Caco-2 (cell line): ENCODE measurements around the gene FARP1. TPM values are rescaled to one million over a fixed set of nuclear protein-coding genes. Genes with fewer than 3 reads are reported as not detected.
A peak's percentile ranks its signal among the peaks of the same experiment; 100 is the strongest.

ENCODE experiments used
- BruUV-seq: library from RNA; stranded (reverse); fragments of 400-500 nt; replicated peaks from 2 replicates; lab custom pipeline; 2021; lab: Mats Ljungman, UMichigan
- CTCF ChIA-PET: fragments of 300-600 bp; sonication (Branson Sonifier 250); formaldehyde crosslinking; loops from one replicate; lab custom pipeline; 2022; ENCODE audit warnings: antibody characterized with exemption; lab: Charles Lee
- POLR2A ChIA-PET: fragments of 300-600 bp; sonication (Branson Sonifier 250); formaldehyde crosslinking; loops from one replicate; lab custom pipeline; 2022; ENCODE audit warnings: antibody characterized with exemption; lab: Charles Lee
- DNase-seq, 2 experiments: peaks; one replicate each; pipeline versions ENCODE4 v3.0.0 to v3.0.0-alpha.2; 2020 to 2022
- H3K27me3 ChIP-seq: replicated peaks from 2 replicates; pipeline ENCODE4 v1.6.0; 2011; ENCODE audit warnings: low read length; ENCODE audit not compliant: control insufficient read depth, insufficient read depth
- H3K36me3 ChIP-seq: 2 replicates; pipeline ENCODE4 v1.5.1; 2011; ENCODE audit warnings: low read length; ENCODE audit not compliant: control insufficient read depth, insufficient read depth
- H3K4me1 ChIP-seq: fragments of 250-450 bp; sonication (Bioruptor Pico); 2 replicates; pipeline ENCODE4 v1.5.1; 2020; ENCODE audit warnings: mild to moderate bottlenecking
- H3K4me3 ChIP-seq: 2 replicates; pipeline ENCODE4 v1.5.1; 2011; ENCODE audit warnings: low read depth, mild to moderate bottlenecking, control low read depth, low read length
- H3K9me3 ChIP-seq: fragments of 250-450 bp; sonication (Bioruptor Pico); 2 replicates; pipeline ENCODE4 v1.5.1; 2020; ENCODE audit warnings: mild to moderate bottlenecking, moderate library complexity
- H3K27ac Mint-ChIP-seq: one replicate; pipeline ENCODE4 v1.8.0; 2022; ENCODE audit warnings: mixed read lengths; ENCODE audit not compliant: unreplicated experiment
- H3K27me3 Mint-ChIP-seq: one replicate; pipeline ENCODE4 v1.8.0; 2022; ENCODE audit warnings: mixed read lengths; ENCODE audit not compliant: insufficient read depth, unreplicated experiment
- H3K36me3 Mint-ChIP-seq: one replicate; pipeline ENCODE4 v1.8.0; 2022; ENCODE audit warnings: mild to moderate bottlenecking, mixed read lengths; ENCODE audit not compliant: insufficient read depth, unreplicated experiment
- H3K4me1 Mint-ChIP-seq: one replicate; pipeline ENCODE4 v1.8.0; 2022; ENCODE audit warnings: low read depth, mixed read lengths; ENCODE audit not compliant: unreplicated experiment
- H3K4me3 Mint-ChIP-seq: one replicate; pipeline ENCODE4 v1.8.0; 2022; ENCODE audit warnings: mild to moderate bottlenecking, moderate library complexity, mixed read lengths; ENCODE audit not compliant: unreplicated experiment
- H3K9me3 Mint-ChIP-seq: one replicate; pipeline ENCODE4 v1.8.0; 2022; ENCODE audit warnings: mixed read lengths; ENCODE audit not compliant: unreplicated experiment
- intact Hi-C: fragments of 100-400 bp; cut with micrococcal nuclease; formaldehyde crosslinking; loops from one replicate; pipeline ENCODE4 v1.10.0; 2022; ENCODE audit not compliant: unreplicated experiment
- total RNA-seq: library from RNA; stranded (reverse); gene quantifications from 2 replicates; pipeline ENCODE4 v1.2.3, GENCODE V29; 2022
- TF ChIP-seq, protein P1 (sequence below), 2 experiments: fragments of 200-600 bp in 1 of 2; IDR thresholded peaks; 1 replicate in 1 of 2; 2 replicates in 1 of 2; pipeline versions ENCODE4 v1.5.1 to v1.8.0; 2011 to 2022; ENCODE audit warnings: antibody characterized with exemption in 1 of 2, control low read depth in 1 of 2, inconsistent platforms in 1 of 2, low read depth in 1 of 2, low read length in 1 of 2, mild to moderate bottlenecking in 1 of 2, moderate library complexity in 1 of 2; ENCODE audit not compliant: insufficient read depth in 1 of 2, severe bottlenecking in 1 of 2, unreplicated experiment in 1 of 2

FARP1 gene
- total RNA-seq, 1 experiment from 2014 or later = 189 TPM

DNA sequence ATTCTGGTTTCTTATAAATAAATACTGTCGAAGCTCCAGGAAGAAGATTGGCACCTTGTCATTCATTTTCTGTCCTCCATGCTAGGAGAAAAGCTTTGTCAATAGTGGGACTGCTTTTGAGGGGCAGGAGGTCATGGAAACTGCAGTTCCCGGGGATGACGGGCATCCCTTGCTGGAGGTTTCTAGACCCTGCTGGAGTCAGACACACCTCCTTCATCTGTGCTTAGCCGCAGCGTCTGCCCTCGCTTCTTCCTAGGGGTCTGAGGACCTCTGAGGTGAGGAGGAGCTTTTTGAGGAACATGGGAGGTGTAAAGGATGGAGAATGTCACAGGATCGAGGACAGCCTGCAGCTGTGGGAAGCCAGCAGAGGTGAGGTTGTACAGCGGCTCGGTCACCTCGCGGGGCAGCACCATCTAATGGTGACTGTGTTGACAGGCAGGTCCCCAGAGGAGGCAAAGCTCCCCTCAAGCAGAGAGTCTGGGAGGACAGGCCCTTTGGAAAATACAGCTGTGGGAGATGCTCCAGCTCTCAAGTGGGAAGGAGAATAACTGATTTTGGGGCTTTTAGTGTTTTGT is 206.9 kb downstream of the FARP1 start:
- Mint-ChIP-seq H3K9me3 (no peaks in the 10 kb centered on the region), H3K4me1 (no peaks in the 10 kb centered on the region), H3K27ac (no peak overlapping the region), H3K4me3 (no peak overlapping the region), H3K36me3 (peaks cover 32% of the 10 kb centered on the region), H3K27me3 (no peaks in the 10 kb centered on the region)
- no peak overlapping the region for H3K4me3 ChIP-seq
- BruUV-seq = no TSS peak
- no peaks in the 10 kb centered on the region for H3K27me3 ChIP-seq
- intact Hi-C loops = loop anchor here (1.0 kb wide), 1 partner anchor 207 kb away; the partner anchor contains the start of gene FARP1
- H3K4me1 ChIP-seq = no peaks in the 10 kb centered on the region; the same call in 1 of the 2 replicates
- POLR2A ChIA-PET = no interaction called here
- DNase-seq = peak; percentile 59 to 65
- peaks cover 2% of the 10 kb centered on the region; the same call in 1 of the 2 replicates for H3K36me3 ChIP-seq
- TF ChIP-seq, protein P1, sequence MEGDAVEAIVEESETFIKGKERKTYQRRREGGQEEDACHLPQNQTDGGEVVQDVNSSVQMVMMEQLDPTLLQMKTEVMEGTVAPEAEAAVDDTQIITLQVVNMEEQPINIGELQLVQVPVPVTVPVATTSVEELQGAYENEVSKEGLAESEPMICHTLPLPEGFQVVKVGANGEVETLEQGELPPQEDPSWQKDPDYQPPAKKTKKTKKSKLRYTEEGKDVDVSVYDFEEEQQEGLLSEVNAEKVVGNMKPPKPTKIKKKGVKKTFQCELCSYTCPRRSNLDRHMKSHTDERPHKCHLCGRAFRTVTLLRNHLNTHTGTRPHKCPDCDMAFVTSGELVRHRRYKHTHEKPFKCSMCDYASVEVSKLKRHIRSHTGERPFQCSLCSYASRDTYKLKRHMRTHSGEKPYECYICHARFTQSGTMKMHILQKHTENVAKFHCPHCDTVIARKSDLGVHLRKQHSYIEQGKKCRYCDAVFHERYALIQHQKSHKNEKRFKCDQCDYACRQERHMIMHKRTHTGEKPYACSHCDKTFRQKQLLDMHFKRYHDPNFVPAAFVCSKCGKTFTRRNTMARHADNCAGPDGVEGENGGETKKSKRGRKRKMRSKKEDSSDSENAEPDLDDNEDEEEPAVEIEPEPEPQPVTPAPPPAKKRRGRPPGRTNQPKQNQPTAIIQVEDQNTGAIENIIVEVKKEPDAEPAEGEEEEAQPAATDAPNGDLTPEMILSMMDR (IDR thresholded peaks at IDR 0.05; ENCODE audit: insufficient read depth in 1 of 2, low read depth in 1 of 2, low read length in 1 of 2, severe bottlenecking in 1 of 2, unreplicated experiment in 1 of 2) = peak in 1 of 2 experiments; percentile 40
- no peaks in the 10 kb centered on the region for H3K9me3 ChIP-seq
- CTCF ChIA-PET = interaction anchor here (0.7 to 1.0 kb wide), 2 partner anchors 22 to 208 kb away, joined by 3 read pairs; no protein-coding TSS in a partner anchor

DNA sequence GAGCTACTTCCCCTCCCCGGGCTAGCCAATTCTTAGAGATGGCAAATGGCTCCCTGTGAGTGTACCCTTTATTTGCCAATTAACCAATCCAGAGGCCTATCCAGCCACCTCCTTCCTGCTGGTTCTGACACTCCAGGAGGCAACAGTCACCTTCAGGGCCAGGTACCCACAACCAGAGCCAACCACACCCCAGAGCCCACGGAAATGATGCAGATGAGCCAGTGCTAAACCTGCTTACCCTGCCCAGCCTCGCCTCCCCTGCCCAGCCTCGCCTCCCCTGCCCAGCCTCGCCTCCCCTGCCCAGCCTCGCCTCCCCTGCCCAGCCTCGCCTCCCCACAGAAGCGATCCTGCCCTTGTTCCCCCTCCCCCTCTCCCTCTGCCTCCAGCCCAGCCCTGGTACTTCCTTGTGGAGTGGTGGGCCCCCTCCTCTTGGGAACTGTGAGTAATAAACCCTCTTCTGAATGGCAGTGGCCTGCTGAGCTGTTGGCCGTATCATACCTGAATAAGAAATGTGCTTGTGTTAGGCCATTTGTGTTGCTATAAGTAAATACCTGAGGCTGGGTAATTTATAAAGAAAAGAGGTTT is 207.9 kb downstream of the FARP1 start:
- Histone ChIP-seq H3K4me3 (no peak overlapping the region), H3K4me1 (no peaks in the 10 kb centered on the region; the same call in 1 of the 2 replicates), H3K9me3 (no peaks in the 10 kb centered on the region), H3K27me3 (no peaks in the 10 kb centered on the region), H3K36me3 (peaks cover 2% of the 10 kb centered on the region; the same call in 1 of the 2 replicates)
- ChIA-PET POLR2A (no interaction called here), CTCF (no interaction called here)
- BruUV-seq = no TSS peak
- no peak for DNase-seq
- no peaks in the 10 kb centered on the region for H3K4me1 Mint-ChIP-seq
- TF ChIP-seq, protein P1 (IDR thresholded peaks at IDR 0.05; ENCODE audit: insufficient read depth in 1 of 2, low read depth in 1 of 2, low read length in 1 of 2, severe bottlenecking in 1 of 2, unreplicated experiment in 1 of 2) = no peak
- H3K27me3 Mint-ChIP-seq = no peaks in the 10 kb centered on the region
- H3K27ac Mint-ChIP-seq = no peak overlapping the region
- no peak overlapping the region for H3K4me3 Mint-ChIP-seq
- peaks cover 27% of the 10 kb centered on the region for H3K36me3 Mint-ChIP-seq
- H3K9me3 Mint-ChIP-seq = no peaks in the 10 kb centered on the region
- intact Hi-C loops = loop anchor here (1.0 kb wide), 1 partner anchor 208 kb away; the partner anchor contains the start of gene FARP1

DNA sequence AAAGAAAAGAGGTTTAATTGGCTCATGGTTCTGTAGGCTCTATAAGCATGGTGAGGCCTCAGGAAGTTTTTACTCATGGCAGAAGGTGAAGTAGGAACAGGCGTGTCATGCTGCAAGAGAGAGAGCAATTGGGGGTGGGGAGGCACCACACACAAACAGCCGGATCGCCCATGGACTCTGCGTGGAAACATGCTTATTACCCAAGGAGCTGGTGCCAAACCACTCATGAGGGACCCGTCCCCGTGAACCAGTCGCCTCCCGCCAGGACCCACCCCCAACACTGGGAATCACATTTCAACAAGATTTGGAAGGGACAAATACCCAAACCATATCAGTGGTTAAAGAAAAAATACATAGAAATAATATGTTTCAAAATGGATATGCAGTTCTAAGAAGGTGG is 208.7 kb downstream of the FARP1 start:
- Histone ChIP-seq H3K4me3 (no peak overlapping the region), H3K36me3 (peaks cover 2% of the 10 kb centered on the region; the same call in 1 of the 2 replicates), H3K9me3 (no peaks in the 10 kb centered on the region), H3K27me3 (no peaks in the 10 kb centered on the region), H3K4me1 (no peaks in the 10 kb centered on the region; the same call in 1 of the 2 replicates)
- no TSS peak for BruUV-seq
- Mint-ChIP-seq H3K27ac (no peak overlapping the region), H3K4me3 (no peak overlapping the region), H3K27me3 (no peaks in the 10 kb centered on the region), H3K9me3 (no peaks in the 10 kb centered on the region), H3K36me3 (peaks cover 26% of the 10 kb centered on the region), H3K4me1 (no peaks in the 10 kb centered on the region)
- ChIA-PET POLR2A (no interaction called here), CTCF (no interaction called here)
- TF ChIP-seq, protein P1 (IDR thresholded peaks at IDR 0.05; ENCODE audit: insufficient read depth in 1 of 2, low read depth in 1 of 2, low read length in 1 of 2, severe bottlenecking in 1 of 2, unreplicated experiment in 1 of 2) = no peak
- no peak for DNase-seq
- intact Hi-C loops = no loop called here
